ENCODE measurements around the gene HMGXB4. TPM values are rescaled to one million over a fixed set of nuclear protein-coding genes. Genes with fewer than 3 reads are reported as not detected.
A peak's percentile ranks its signal among the peaks of the same experiment; 100 is the strongest.

The HMGXB4 gene
- polyA plus RNA-seq, 1 experiment = 30.4 TPM

DNA sequence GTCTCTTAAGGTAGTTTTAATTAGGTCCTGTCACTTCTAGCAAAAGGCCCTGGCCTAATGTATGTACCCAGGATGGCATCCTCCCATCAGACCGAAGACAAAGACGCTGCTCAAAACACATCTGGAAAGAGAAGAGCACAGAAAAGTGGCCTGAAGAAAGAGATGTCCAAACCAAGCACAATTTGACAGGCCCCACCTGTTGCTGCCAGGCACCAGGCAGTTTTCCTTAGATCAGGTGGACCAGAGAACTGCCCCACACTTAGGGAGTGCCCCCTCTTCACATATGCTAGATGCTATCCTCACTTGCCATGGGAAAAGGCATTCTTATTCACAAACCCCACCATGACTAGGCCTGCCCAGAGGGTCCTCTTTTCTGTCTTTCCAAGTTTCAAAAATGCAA, 3.3 kb upstream of the HMGXB4 start:
- H3K4me3 ChIP-seq (ENCODE audit: low read depth, low read length) = no peak overlapping the region
- ChIA-PET POLR2A (no interaction called here), CTCF (no interaction called here)
- no peak for TF ChIP-seq CTCF (IDR thresholded peaks at IDR 0.05; ENCODE audit: low read depth, low read length)
- H3K27ac ChIP-seq (ENCODE audit: low read depth, low read length) = no peak overlapping the region
- no peaks in the 10 kb centered on the region for H3K9me3 ChIP-seq (ENCODE audit: control insufficient read depth, insufficient read depth, low read length)
- H3K27me3 ChIP-seq (ENCODE audit: control insufficient read depth, insufficient read depth, low read length) = no peaks in the 10 kb centered on the region
- no peak for DNase-seq (ENCODE audit: low read depth, low spot score)

GRCh38 chr22:35257002-35257320, 332 bp upstream of the HMGXB4 start:
- POLR2A ChIA-PET = interaction anchor here (1.6 kb wide), 1 partner anchor 43 kb away, joined by 9 read pairs; the partner anchor contains the start of gene TOM1
- peak overlapping the region; percentile 78 for H3K4me3 ChIP-seq (ENCODE audit: low read depth, low read length)
- no peaks in the 10 kb centered on the region for H3K27me3 ChIP-seq (ENCODE audit: control insufficient read depth, insufficient read depth, low read length)
- CTCF ChIA-PET = no interaction called here
- no peak overlapping the region for H3K27ac ChIP-seq (ENCODE audit: low read depth, low read length)
- TF ChIP-seq CTCF (IDR thresholded peaks at IDR 0.05; ENCODE audit: low read depth, low read length) = no peak
- H3K9me3 ChIP-seq (ENCODE audit: control insufficient read depth, insufficient read depth, low read length) = no peaks in the 10 kb centered on the region
- no peak for DNase-seq (ENCODE audit: low read depth, low spot score)

- Histone ChIP-seq H3K27ac (ENCODE audit: low read depth, low read length) (peak overlapping the region; percentile 47), H3K4me3 (ENCODE audit: low read depth, low read length) (peak overlapping the region; percentile 78), H3K27me3 (ENCODE audit: control insufficient read depth, insufficient read depth, low read length) (no peaks in the 10 kb centered on the region), H3K9me3 (ENCODE audit: control insufficient read depth, insufficient read depth, low read length) (no peaks in the 10 kb centered on the region)
- no peak for DNase-seq (ENCODE audit: low read depth, low spot score)
- TF ChIP-seq CTCF (IDR thresholded peaks at IDR 0.05; ENCODE audit: low read depth, low read length) = no peak
- ChIA-PET CTCF (interaction anchor here (0.9 to 1.7 kb wide), 2 partner anchors 10 to 27 kb away, joined by 3 to 4 read pairs; no protein-coding TSS in a partner anchor), POLR2A (interaction anchor here (1.6 kb wide), 1 partner anchor 42 kb away, joined by 9 read pairs; the partner anchor contains the start of gene TOM1)
Observed at GRCh38 chr22:35258191-35258988, 1.1 kb downstream of the HMGXB4 start.

DNA sequence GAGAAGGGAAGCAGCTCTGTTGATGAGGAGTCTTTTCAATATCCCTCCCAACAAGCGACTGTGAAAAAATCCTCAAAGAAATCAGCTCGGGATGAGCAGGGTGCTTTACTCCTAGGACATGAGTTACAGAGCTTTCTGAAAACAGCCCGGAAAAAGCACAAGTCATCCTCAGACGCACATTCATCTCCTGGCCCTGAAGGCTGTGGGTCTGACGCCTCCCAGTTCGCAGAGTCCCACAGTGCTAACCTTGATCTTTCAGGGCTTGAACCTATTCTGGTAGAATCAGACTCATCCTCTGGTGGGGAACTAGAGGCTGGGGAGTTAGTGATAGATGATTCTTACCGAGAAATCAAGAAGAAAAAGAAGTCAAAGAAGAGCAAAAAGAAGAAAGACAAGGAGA, 7.7 kb downstream of the HMGXB4 start:
- CTCF ChIA-PET = no interaction called here
- TF ChIP-seq CTCF (IDR thresholded peaks at IDR 0.05; ENCODE audit: low read depth, low read length) = no peak
- no peaks in the 10 kb centered on the region for H3K27me3 ChIP-seq (ENCODE audit: control insufficient read depth, insufficient read depth, low read length)
- DNase-seq (ENCODE audit: low read depth, low spot score) = no peak
- no peak overlapping the region for H3K4me3 ChIP-seq (ENCODE audit: low read depth, low read length)
- no peaks in the 10 kb centered on the region for H3K9me3 ChIP-seq (ENCODE audit: control insufficient read depth, insufficient read depth, low read length)
- no peak overlapping the region for H3K27ac ChIP-seq (ENCODE audit: low read depth, low read length)
- POLR2A ChIA-PET = no interaction called here

- Histone ChIP-seq H3K27ac (ENCODE audit: low read depth, low read length) (no peak overlapping the region), H3K27me3 (ENCODE audit: control insufficient read depth, insufficient read depth, low read length) (no peaks in the 10 kb centered on the region), H3K9me3 (ENCODE audit: control insufficient read depth, insufficient read depth, low read length) (no peaks in the 10 kb centered on the region), H3K4me3 (ENCODE audit: low read depth, low read length) (no peak overlapping the region)
- no peak for TF ChIP-seq CTCF (IDR thresholded peaks at IDR 0.05; ENCODE audit: low read depth, low read length)
- CTCF ChIA-PET = interaction anchor here (0.6 kb wide), 1 partner anchor 1423 kb away, joined by 3 read pairs; no protein-coding TSS in a partner anchor
- no peak for DNase-seq (ENCODE audit: low read depth, low spot score)
- POLR2A ChIA-PET = no interaction called here
Observed at GRCh38 chr22:35266277-35266676, 9.0 kb downstream of the HMGXB4 start.

Data from AG04450 (cell line).